ENCODE results near the gene AK9.

AK9 gene

DNA sequence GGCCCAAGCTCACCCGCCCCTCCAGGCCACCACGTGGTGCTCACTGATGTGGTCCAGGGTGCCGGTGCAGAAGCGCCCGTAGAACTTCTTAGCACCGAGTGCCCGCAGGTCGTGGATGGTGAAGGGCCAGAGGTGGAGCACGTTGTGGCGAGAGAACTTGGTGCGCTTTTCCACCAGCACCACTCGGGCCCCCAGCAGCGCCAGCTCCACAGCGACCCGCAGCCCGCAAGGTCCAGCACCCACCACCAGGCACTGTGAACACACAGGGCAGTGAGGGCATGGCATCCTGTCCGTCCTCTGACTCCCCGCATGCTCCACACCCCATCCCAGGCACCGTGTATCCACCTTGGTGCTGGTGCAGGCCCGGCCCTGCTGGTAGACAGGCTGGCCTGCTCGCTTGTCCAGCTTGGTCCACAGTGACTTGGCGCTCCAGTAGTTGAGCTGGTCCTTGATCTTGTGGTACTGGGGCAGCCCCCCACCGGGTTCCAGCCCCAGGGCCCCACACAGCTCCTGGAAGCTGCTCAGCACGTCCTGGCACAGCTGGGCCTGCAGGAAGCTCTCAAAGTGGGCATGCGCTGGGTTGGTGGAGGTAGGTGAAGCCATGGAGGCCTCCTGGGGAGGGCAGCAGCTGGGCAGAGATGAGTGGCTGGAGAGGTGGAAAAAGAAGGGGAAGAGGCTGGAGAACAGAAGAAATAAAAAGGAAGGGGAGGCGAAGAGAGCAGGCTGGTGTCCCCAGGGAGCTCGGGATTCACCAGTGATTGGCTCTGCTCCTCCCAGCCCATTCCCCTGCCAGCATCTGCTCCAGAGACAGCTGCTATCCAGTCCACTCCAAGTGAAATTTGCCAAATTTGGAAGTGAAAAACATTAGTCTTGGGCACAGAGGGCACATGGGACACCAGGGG lies 237.2 kb downstream of the AK9 start:
- TF ChIP-seq ZFP30 (CRISPR knock-in tag; IDR thresholded peaks at IDR 0.05): no peak
- TF ChIP-seq ARNTL (CRISPR knock-in tag; IDR thresholded peaks at IDR 0.05; ENCODE audit: borderline replicate concordance, low read depth): no peak
- TF ChIP-seq ZNF70 (CRISPR knock-in tag; IDR thresholded peaks at IDR 0.05): no peak
- no peak for TF ChIP-seq SNAI2 (CRISPR knock-in tag; IDR thresholded peaks at IDR 0.05)
- no peak for TF ChIP-seq ZNF565 (CRISPR knock-in tag; conservative IDR thresholded peaks at IDR 0.05; ENCODE audit: low read depth)
- TF ChIP-seq CSDC2 (CRISPR knock-in tag; IDR thresholded peaks at IDR 0.05): no peak
- no peak for TF ChIP-seq CREB5 (CRISPR knock-in tag; IDR thresholded peaks at IDR 0.05; ENCODE audit: low read depth)
- no peak for TF ChIP-seq GLIS3 (CRISPR knock-in tag; IDR thresholded peaks at IDR 0.05)
- TF ChIP-seq, protein P1, sequence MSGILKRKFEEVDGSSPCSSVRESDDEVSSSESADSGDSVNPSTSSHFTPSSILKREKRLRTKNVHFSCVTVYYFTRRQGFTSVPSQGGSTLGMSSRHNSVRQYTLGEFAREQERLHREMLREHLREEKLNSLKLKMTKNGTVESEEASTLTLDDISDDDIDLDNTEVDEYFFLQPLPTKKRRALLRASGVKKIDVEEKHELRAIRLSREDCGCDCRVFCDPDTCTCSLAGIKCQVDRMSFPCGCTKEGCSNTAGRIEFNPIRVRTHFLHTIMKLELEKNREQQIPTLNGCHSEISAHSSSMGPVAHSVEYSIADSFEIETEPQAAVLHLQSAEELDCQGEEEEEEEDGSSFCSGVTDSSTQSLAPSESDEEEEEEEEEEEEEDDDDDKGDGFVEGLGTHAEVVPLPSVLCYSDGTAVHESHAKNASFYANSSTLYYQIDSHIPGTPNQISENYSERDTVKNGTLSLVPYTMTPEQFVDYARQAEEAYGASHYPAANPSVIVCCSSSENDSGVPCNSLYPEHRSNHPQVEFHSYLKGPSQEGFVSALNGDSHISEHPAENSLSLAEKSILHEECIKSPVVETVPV (CRISPR knock-in tag; IDR thresholded peaks at IDR 0.05): no peak
- TF ChIP-seq, protein P2, sequence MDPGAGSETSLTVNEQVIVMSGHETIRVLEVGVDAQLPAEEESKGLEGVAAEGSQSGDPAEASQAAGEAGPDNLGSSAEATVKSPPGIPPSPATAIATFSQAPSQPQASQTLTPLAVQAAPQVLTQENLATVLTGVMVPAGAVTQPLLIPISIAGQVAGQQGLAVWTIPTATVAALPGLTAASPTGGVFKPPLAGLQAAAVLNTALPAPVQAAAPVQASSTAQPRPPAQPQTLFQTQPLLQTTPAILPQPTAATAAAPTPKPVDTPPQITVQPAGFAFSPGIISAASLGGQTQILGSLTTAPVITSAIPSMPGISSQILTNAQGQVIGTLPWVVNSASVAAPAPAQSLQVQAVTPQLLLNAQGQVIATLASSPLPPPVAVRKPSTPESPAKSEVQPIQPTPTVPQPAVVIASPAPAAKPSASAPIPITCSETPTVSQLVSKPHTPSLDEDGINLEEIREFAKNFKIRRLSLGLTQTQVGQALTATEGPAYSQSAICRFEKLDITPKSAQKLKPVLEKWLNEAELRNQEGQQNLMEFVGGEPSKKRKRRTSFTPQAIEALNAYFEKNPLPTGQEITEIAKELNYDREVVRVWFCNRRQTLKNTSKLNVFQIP (CRISPR knock-in tag; IDR thresholded peaks at IDR 0.05; ENCODE audit: borderline replicate concordance, low read depth): no peak
- no peak for TF ChIP-seq RARB (CRISPR knock-in tag; IDR thresholded peaks at IDR 0.05)
- ATAC-seq: no peak; the same call in 2 of the 3 replicates

- no peak for ATAC-seq
- TF ChIP-seq ISL1 (CRISPR knock-in tag; IDR thresholded peaks at IDR 0.05) (no peak), SNAI2 (CRISPR knock-in tag; IDR thresholded peaks at IDR 0.05) (no peak), ZNF565 (CRISPR knock-in tag; conservative IDR thresholded peaks at IDR 0.05; ENCODE audit: low read depth) (no peak), GLIS3 (CRISPR knock-in tag; IDR thresholded peaks at IDR 0.05) (no peak)
These were observed 237.8 kb downstream of the AK9 start for GRCh38 chr6:109453156-109453555.

GRCh38 chr6:109452181-109452580 lies 238.8 kb downstream of the AK9 start:
- ATAC-seq: no peak
- TF ChIP-seq, protein P2 (CRISPR knock-in tag; IDR thresholded peaks at IDR 0.05; ENCODE audit: borderline replicate concordance, low read depth): no peak
- no peak for TF ChIP-seq PPARA (CRISPR knock-in tag; IDR thresholded peaks at IDR 0.05; ENCODE audit: borderline replicate concordance)

GRCh38 chr6:109451376-109451775 lies 239.6 kb downstream of the AK9 start:
- TF ChIP-seq CREB5 (CRISPR knock-in tag; IDR thresholded peaks at IDR 0.05; ENCODE audit: low read depth): no peak
- no peak for TF ChIP-seq ZC3H10 (CRISPR knock-in tag; IDR thresholded peaks at IDR 0.05)
- no peak for TF ChIP-seq ZNF8 (CRISPR knock-in tag; IDR thresholded peaks at IDR 0.05)
- TF ChIP-seq ZFP3 (CRISPR knock-in tag; IDR thresholded peaks at IDR 0.05): no peak
- TF ChIP-seq ISL1 (CRISPR knock-in tag; IDR thresholded peaks at IDR 0.05): no peak
- TF ChIP-seq, protein P2 (CRISPR knock-in tag; IDR thresholded peaks at IDR 0.05; ENCODE audit: borderline replicate concordance, low read depth): no peak
- no peak for TF ChIP-seq ESRRG (CRISPR knock-in tag; IDR thresholded peaks at IDR 0.05)
- TF ChIP-seq GLIS3 (CRISPR knock-in tag; IDR thresholded peaks at IDR 0.05): no peak
- TF ChIP-seq, protein P1 (CRISPR knock-in tag; IDR thresholded peaks at IDR 0.05): no peak
- no peak for TF ChIP-seq BACH2 (CRISPR knock-in tag; IDR thresholded peaks at IDR 0.05; ENCODE audit: borderline replicate concordance)
- TF ChIP-seq TOX (CRISPR knock-in tag; IDR thresholded peaks at IDR 0.05; ENCODE audit: borderline replicate concordance): no peak
- no peak for TF ChIP-seq CSDC2 (CRISPR knock-in tag; IDR thresholded peaks at IDR 0.05)
- TF ChIP-seq ARNTL (CRISPR knock-in tag; IDR thresholded peaks at IDR 0.05; ENCODE audit: borderline replicate concordance, low read depth): no peak
- TF ChIP-seq PPARA (CRISPR knock-in tag; IDR thresholded peaks at IDR 0.05; ENCODE audit: borderline replicate concordance): no peak
- TF ChIP-seq SNAI2 (CRISPR knock-in tag; IDR thresholded peaks at IDR 0.05): no peak
- ATAC-seq: no peak

Data from SK-N-SH treated with all-trans-retinoic acid at 6 μM for 48 hours (cell line).